NOMO-1 (cell line): ENCODE data around the gene NCR3LG1.

Source experiments
- DNase-seq, 2 experiments: peaks; one replicate each; lab custom pipeline; 2025; ENCODE audit not compliant: unreplicated experiment in 2 of 2; lab: John Stamatoyannopoulos, UW

Gene NCR3LG1

GRCh38 chr11:17351510-17352176 lies at the start of gene NCR3LG1:
Gene NCR3LG1, plus strand, starts transcription at chr11:17351800. Its CDS starts 170 bp downstream, at chr11:17351970.
- DNase-seq: peak; percentile 64 to 68

GRCh38 chr11:17313349-17314231 lies 38.0 kb upstream of the NCR3LG1 start:
- no peak for DNase-seq

DNA sequence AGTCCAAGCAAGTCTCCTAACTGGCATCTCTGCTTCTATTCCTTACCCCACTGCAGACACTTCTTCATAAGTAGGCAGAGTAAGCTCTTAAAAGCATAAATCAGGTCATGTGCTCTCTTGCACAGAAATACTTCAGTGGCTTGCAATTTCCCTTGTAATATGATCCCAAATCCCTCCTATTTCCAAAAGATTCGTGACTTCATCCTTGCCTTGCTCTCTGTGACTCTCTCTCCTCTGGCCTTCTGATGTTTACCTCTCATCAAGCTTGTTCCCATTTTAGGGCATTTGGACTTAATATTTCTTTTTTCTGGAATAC lies 37.4 kb upstream of the NCR3LG1 start:
- no peak for DNase-seq

- DNase-seq: no peak
These were observed 36.6 kb upstream of the NCR3LG1 start for GRCh38 chr11:17314904-17315426.

DNA sequence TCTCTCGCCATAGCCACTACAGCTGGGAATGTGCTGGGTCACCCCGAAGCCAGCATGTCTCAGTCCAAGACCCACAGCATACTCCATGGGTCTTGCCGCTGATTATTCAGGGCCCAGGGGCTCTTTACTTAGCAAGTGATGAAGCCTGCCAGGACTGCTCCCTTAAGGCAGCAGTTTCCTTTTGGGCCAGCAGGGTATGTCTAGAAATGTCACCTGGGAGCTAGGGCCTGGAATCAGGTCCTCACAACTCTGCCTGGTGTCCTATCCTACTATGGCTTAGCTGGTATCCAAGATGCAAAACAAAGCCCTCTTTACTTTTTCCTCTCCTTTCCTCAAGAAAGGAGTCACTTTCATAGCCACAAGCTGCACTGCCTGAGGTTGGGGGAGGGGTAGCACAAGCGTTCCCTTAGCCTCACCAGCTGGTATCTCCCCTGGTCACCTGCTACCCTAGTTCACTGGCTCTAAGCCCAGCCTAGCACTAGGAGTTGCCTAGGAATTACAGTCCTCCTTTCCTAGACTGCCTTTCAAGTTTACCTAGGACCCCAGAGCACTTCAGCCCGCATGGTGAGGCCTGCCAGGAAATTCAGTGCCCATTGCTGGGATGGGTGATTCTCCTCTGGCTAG lies 22.6 kb upstream of the NCR3LG1 start:
- no peak for DNase-seq

- no peak for DNase-seq
These were observed 19.9 kb upstream of the NCR3LG1 start for GRCh38 chr11:17331669-17332068.

GRCh38 chr11:17333799-17334586 lies 17.6 kb upstream of the NCR3LG1 start:
- no peak for DNase-seq

DNA sequence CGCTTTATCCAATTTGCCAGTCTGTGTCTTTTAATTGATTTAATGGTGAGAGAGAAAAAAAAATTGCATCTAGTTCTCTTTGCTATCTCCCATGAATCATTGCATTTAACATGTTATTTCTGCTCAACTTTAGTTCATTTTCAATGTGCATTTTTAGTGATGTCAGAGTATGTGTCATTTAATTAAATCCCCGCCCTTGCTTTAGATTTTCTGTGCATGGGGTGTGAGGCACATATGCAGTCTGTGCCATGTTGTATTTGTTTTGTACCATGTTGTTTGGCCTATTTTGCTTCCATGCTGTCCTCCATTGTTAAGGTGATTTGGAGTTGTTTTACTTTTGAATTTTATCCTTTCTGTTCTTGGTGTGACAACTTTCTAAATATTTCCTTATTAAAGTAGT lies 8.3 kb upstream of the NCR3LG1 start:
- DNase-seq: no peak

DNA sequence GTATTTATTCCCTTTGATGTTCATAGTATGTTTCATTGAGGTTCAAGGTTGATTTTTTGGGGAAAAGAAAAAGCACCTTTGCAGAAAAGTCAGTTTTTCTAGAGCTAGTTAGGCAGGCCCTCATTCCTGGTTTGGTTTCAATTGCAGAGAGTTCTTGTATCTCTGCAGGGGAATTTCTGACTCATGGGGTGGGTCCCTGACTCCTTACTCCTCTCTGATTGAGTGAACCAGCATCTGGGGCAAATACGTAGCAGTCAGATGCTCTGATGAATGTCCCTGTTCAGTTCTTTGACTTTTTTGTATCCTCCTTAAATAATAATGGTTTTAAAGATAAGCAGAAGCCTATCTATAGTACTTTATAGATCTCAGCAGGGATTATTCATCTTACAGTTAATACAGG lies 7.7 kb upstream of the NCR3LG1 start:
- no peak for DNase-seq

DNA sequence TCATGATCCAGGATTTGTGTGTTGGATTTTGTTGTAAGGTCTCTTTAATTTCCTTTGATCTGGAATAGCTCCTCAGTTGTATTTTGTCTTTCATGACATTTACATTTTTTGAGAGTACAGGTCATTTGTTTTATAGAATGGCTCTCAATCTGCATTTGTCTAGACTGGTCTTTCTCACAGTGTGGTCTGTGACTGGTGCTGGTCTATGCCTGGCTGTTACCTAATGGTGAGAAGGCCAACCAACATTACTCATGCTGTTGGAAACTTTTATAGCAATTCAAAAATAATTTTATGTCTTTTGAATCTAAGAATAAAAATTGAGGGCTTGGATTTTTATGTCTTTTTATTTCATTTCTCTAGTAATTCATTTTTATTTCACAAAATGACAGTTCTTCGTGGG lies 3.9 kb upstream of the NCR3LG1 start:
- no peak for DNase-seq

DNA sequence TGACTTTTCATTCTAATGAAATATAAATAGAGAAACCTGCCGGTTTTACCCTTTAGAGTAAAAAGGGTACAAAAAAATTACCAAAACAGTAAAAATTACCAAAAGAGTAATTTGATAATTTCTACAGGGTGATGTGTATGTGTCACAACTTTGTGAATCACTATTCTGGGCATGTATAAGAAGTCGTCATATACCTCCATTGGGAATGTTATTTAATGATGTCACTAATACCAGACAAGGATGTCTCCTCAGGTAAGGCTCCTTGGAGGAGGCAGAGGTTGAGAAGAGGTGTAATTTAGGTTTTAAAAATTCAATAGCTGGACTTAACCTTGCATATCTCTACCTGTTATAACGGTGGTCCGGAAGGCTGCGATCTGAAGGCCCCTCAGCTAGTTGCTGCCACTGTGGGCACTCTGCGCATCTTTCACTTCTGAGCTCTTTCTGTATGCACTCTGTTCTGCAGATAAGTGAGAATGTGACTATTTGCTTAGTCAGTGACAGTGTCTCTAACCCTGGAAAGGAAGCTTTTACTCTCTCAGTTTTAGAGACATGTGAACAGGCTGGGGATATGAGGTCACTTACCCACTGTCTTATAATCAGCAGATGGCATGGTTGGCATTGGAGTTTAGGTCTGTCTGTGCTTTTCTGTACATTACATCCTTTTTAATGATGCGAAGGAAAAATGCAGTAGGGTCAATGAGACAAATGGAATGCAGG lies 987 bp upstream of the NCR3LG1 start:
- no peak for DNase-seq

- peak in 1 of 2 experiments; percentile 49 for DNase-seq
These were observed 459 bp upstream of the NCR3LG1 start for GRCh38 chr11:17351172-17351509.

- peak; percentile 51 to 52 for DNase-seq
These were observed 1.6 kb downstream of the NCR3LG1 start for GRCh38 chr11:17352950-17353820.

DNA sequence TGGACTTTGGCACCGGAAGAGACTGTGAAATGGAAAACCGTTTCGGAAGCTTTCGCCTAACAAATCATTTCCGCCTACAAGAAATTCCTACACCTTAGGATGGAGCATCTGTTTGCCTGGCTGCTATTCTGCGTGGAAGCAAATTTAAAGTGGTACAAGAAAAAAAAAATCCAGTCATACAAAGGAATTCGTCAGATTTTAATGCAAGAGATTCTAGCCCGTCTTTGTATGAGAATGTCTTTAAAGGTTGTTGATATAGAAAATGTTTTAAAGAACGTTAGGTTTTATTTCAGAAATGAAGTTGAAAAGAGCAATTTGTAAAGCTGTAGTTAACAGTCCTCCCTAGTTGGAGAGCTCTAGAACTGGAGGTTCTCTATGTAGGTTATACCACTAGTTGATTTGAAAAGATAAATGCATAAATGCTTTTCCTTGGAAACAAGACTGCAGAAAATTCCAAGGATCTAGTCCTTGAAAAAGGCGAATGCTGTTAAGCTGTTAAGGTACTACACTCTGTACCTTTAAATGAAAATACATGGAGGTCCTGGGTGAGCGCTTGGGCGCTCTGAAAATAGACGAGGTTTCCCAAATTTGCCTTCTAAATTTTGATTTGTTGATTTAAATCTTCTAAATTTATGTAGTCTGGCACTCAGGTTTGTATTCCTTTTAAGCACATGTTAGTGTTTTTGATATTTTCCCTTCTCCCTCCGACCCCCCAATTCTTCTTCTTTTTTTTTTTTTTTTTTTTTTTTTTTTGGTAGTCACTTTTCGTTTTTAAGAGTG lies 2.4 kb downstream of the NCR3LG1 start:
- DNase-seq: peak; percentile 33 to 52

GRCh38 chr11:17354601-17354991 lies 3.0 kb downstream of the NCR3LG1 start:
- DNase-seq: peak; percentile 64 to 83

GRCh38 chr11:17366495-17366894 lies 14.9 kb downstream of the NCR3LG1 start:
- no peak for DNase-seq

DNA sequence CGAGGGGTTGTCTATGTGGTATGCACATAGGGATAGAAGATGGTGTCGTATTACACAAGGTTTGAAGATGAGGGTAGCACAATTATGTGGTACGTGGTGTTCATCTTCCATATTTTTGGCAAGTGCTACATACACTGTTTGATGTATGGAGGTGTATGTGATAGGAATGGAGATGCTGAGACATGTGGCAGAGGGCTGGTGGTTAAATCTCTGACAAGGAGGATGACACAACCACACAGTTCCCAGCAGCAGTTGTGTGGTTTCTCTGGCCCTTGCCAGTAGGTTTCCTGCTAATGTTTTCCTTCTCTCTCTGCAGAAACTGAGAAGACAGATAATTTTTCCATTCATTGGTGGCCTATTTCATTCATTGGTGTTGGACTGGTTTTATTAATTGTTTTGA lies 17.0 kb downstream of the NCR3LG1 start:
- DNase-seq: no peak

- DNase-seq: no peak
These were observed 17.5 kb downstream of the NCR3LG1 start for GRCh38 chr11:17369094-17369493.
